Middle frontal gyrus (tissue), 1 donor: ENCODE measurements around the gene NXPH4.

Experiments used
- DNase-seq: peaks from one replicate; pipeline ENCODE4 v3.0.0-alpha.2; 2015; ENCODE audit warnings: low spot score; ENCODE audit errors: extremely low spot score

NXPH4 gene

DNA sequence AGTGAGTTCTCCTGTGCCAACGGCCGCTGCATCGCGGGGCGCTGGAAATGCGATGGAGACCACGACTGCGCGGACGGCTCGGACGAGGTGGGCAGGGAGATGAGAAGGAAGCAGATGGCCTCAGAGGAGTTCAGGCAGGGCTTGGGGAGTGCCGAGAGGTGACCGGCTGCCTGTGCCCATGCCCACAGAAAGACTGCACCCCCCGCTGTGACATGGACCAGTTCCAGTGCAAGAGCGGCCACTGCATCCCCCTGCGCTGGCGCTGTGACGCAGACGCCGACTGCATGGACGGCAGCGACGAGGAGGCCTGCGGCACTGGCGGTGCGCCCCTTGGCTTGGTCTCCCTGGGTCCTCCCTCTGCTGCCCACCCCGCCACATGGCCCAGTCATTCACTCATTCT lies 13.4 kb upstream of the NXPH4 start:
- DNase-seq = no peak

DNA sequence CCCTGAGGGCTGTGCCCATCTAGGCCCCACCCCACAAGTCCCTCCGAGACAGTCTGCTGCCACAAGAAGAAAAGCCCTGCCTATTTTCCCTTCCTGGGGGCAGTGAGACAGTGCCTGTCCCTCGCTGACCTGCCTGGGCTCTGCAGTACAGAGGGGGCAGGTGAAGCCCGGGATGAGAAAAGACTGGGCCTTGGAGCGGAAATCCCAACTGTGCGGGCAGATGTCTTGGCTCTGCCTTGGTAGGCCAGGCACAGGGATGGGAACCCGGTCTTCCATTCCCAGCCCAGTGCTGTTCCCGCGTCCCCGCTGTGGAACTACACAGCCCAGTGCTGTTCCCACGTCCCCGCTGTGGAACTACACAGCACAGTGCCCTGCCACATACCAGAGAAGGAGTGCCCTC lies 12.8 kb upstream of the NXPH4 start:
- DNase-seq = no peak

DNA sequence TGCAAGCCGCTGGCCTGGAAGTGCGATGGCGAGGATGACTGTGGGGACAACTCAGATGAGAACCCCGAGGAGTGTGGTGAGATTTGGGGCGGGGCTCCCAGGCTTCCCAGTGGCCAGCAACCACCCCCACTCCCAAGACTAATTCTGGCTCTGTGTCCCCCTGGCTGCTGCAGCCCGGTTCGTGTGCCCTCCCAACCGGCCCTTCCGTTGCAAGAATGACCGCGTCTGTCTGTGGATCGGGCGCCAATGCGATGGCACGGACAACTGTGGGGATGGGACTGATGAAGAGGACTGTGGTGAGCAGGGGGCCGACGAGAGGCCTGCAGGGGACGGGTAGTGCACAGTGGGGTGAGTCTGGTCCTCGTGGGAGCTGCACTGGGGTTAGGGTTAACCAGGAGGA lies 12.1 kb upstream of the NXPH4 start:
- no peak for DNase-seq

DNA sequence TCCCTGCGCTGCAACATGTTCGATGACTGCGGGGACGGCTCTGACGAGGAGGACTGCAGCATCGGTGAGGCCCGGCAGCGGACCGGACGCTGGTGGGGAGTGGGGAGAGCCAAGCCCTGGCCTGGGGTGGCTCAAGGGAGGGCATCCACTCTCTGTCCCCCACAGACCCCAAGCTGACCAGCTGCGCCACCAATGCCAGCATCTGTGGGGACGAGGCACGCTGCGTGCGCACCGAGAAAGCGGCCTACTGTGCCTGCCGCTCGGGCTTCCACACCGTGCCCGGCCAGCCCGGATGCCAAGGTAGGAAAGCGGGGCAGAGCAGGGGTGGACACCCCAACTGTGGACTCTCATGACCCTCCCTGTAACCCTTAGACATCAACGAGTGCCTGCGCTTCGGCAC lies 11.4 kb upstream of the NXPH4 start:
- no peak for DNase-seq

DNA sequence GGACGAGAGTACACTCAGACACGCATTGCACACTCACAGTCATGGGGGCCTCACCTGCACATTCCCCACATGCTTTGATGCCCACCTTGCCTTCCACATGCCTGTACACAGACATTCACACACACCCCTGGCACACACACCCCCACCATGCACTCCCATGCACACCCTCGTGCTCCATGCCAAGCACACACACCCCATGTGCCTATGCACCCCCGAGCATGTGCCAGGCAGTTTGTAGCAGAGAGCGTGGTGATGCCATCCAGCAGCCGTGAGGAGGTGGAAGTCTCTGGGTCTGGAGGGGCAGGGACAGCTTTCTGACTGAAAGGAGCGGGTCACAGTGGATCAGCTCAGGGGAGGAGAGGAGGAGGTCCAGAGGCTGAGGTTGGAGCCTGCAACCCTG lies 10.7 kb upstream of the NXPH4 start:
- no peak for DNase-seq

DNA sequence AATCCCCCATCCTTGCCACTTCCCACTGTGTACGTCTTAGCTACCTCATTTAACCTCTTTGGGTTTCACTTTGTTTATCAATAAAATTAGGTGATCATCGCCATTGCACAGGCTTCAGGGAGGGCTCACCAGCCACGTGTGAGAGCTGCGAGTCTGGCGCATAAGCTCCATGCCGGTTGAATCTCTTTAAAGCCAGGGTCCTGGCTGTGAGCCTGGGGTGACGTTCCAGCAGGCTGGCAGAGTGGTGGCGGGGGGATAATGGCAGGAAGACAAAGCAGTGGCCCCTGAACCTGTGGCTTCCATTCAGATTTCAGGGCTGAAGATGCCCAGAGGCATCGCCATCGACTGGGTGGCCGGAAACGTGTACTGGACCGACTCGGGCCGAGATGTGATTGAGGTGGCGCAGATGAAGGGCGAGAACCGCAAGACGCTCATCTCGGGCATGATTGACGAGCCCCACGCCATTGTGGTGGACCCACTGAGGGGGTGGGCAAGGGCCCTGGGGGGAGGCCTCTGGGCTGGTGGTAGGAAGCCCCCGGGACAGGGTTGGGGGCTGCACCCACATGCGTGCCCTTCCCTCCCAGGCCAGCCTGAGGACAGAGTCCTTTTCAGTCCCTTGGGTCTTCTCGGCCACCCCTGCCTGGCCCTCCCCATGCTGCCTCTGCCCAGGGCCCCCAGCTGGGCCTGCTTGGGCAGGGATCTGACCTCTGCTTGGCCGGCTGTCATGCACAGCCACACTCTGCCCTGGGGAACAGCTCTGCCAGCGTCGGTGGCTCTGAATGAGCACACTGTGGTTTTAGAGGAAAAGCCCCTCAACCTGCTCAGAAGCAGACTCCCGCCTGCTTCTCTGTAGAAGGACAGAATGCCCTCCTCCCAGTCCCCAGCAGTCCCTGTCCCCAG lies 8.6 kb upstream of the NXPH4 start:
- DNase-seq = no peak

DNA sequence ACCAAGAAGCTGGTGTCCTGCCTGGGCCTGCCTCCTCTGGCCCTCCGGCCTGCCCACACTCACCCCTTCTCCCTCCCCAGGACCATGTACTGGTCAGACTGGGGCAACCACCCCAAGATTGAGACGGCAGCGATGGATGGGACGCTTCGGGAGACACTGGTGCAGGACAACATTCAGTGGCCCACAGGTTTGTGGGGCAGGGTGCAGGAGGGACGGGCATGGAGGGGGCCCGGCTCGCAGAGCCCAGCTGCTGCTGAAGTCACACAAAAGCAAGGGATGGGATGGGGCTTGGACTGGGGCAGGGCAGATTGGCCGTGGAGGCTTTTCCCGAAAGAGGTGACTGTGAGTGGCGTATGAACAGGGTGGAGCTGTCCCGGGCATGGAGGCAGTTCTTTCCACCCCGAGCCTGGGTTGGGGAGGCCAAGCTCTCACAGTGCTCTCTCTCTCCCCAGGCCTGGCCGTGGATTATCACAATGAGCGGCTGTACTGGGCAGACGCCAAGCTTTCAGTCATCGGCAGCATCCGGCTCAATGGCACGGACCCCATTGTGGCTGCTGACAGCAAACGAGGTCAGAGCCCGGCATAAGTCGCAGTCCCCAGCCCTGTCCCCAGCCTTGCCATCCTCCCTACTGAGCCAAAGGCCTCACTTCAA lies 7.8 kb upstream of the NXPH4 start:
- peak; percentile 46 for DNase-seq

DNA sequence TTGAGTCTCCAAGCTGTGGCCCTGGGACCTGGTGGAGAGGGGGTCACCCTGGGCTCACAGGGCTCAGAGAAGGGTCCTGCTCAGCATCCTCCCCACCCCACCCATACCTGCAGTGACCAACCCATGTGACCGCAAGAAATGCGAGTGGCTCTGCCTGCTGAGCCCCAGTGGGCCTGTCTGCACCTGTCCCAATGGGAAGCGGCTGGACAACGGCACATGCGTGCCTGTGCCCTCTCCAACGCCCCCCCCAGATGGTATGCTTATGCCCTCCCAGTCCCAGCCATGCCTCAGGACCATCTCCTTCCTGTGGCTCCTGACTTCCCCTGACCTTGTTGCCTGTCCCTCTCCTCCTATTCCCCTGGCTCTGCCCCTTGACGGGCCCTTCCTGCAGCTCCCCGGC lies 6.7 kb upstream of the NXPH4 start:
- DNase-seq = no peak

DNA sequence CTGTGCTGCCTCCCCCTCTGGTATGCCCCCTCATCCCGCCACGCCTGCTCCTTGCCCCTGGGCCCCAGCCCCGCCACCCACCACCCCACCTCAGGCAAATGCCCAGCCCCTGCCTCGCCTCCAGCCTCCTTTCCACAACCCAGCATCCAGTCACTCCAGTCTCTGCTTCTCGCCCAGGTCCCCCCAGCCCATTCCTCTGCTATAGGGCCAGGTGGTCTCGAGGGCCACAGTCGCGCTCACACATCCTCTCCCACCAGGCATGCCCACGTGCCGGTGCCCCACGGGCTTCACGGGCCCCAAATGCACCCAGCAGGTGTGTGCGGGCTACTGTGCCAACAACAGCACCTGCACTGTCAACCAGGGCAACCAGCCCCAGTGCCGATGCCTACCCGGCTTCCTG lies 6.1 kb upstream of the NXPH4 start:
- DNase-seq = no peak

DNA sequence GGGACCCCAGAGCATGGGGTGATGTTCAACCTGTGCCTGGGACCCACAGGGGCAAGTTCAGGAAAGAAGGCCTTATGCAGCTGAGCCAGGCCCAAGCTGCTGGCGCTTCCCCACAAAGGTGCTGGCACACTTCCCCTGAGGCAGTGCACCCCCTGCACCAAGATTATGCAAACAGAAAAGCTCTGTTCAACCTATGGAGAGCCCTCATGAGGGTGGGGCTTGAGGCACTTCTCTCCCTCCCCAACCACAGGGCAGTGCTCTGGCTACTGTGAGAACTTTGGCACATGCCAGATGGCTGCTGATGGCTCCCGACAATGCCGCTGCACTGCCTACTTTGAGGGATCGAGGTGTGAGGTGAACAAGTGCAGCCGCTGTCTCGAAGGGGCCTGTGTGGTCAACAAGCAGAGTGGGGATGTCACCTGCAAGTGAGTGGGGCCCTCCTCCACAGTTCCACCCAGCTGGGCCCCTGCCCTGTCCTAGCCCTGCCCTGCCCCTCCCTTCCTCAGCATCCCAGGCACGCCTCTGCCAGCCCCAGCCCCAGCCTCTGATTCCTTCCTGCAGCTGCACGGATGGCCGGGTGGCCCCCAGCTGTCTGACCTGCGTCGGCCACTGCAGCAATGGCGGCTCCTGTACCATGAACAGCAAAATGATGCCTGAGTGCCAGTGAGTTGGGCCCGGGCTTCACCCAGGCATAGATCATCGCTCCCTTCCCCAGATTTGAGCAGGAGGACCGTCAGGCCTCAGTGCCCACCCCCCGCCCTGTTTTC lies 5.5 kb upstream of the NXPH4 start:
- no peak for DNase-seq

DNA sequence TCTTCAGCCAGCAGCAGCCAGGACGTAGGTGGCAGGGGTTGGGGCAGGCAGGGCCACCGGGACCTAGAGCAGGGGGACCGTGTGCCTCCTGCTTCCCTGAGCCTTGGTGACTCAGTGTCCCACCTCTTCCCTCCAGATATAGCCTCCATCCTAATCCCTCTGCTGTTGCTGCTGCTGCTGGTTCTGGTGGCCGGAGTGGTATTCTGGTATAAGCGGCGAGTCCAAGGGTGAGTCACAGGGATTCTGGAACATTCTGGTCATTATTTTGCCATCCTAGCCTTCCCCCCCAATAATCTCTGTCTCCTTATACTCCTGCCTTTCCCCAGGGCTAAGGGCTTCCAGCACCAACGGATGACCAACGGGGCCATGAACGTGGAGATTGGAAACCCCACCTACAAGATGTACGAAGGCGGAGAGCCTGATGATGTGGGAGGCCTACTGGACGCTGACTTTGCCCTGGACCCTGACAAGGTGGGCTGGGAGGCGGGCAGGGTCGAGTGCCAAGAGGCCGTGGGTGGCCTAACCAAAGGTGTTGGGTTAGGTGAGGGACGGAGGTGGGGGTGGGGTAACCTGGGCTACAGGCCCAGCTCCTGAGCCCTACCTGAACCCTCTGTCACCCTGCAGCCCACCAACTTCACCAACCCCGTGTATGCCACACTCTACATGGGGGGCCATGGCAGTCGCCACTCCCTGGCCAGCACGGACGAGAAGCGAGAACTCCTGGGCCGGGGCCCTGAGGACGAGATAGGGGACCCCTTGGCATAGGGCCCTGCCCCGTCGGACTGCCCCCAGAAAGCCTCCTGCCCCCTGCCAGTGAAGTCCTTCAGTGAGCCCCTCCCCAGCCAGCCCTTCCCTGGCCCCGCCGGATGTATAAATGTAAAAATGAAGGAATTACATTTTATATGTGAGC lies 4.5 kb upstream of the NXPH4 start:
- DNase-seq = no peak

DNA sequence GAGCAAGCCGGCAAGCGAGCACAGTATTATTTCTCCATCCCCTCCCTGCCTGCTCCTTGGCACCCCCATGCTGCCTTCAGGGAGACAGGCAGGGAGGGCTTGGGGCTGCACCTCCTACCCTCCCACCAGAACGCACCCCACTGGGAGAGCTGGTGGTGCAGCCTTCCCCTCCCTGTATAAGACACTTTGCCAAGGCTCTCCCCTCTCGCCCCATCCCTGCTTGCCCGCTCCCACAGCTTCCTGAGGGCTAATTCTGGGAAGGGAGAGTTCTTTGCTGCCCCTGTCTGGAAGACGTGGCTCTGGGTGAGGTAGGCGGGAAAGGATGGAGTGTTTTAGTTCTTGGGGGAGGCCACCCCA lies 3.9 kb upstream of the NXPH4 start:
- no peak for DNase-seq

DNA sequence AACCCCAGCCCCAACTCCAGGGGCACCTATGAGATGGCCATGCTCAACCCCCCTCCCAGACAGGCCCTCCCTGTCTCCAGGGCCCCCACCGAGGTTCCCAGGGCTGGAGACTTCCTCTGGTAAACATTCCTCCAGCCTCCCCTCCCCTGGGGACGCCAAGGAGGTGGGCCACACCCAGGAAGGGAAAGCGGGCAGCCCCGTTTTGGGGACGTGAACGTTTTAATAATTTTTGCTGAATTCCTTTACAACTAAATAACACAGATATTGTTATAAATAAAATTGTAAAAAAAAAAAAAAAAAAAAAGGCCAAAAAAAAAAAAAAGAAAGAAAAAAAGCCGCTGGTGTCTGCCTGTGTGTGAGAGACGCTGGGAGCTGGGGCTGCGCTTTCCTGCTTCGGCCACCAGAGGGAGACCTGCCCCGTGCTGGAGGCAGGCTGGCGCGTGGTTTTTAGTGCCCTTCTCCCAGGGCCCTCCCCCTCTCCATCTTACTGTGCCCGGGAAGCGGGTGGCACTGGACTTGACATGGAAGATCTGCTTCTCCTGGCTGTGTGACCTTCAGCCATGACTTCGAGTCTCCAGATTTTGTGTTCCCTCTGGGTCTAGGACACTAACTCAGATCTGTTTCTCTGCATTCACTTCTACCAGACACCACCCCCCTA lies 3.4 kb upstream of the NXPH4 start:
- peak; percentile 80 for DNase-seq

DNA sequence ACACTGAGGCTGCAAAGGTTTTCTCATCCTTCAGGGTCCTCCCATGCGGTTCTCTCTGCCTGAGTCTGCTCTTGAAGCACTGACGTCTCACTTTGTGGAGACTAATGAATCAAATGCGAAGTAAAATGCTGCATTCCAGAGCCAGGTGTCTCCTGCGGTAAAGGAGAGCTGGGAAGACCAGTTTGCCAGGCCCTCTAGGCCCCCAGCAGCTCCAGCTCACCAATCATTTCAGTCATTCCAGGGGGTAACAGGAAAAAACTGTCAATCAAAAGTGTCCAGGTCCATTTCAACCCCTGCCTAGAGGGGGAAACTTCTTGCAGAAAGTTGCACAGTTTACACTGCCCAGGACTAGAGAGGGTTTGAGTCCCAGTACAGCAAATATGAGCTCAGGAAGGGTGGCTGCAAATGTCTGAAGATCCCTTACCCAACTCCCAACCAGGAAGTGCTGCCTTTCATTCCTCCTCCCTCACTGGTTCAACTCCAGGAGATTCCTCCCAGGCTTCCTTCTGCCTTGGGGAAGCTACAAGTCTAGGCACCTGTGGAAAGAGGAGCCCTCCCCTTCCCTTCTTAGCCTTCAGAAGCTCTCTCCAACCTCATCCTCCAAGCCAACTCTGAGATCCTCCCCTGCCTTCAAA lies 2.7 kb upstream of the NXPH4 start:
- DNase-seq = no peak

DNA sequence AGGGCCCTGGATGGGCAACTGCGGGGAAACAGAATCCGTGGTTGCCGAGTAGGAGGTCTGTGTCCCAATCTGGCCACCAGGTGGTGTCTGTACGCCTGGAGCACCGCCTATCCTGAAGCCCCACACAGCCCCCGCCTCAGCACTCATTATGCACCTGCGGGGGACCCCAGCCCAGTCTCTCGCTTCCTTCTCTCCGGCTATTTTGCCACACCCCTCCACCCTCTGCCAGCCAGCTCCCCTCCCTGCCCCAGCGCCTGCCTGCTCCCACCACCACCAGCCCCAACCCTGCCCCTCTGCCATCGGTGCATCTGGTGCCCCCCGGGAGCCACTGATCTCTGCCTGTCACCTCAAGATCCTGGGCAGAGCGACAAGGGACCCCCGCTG lies 2.2 kb upstream of the NXPH4 start:
- no peak for DNase-seq

DNA sequence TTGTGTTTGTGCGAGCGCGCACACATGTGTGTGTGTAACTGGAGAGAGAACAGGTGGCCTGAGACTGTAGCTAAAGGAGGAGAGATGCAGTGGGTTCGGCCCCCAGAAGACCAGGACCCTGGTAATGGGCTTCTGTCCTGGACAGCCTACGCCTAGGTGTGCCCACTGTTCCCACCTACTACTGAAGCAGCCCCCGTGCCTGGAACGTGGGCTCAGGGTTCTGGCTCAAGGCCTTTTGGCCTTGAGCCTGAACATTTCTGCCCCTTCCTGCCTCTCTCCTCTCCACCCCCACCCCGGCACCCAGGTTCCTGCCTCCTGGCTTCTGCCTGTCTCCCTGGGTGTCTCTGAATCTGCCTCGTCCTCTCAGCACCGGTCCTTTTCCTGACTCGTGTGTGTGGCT lies 1.5 kb upstream of the NXPH4 start:
- DNase-seq = no peak

DNA sequence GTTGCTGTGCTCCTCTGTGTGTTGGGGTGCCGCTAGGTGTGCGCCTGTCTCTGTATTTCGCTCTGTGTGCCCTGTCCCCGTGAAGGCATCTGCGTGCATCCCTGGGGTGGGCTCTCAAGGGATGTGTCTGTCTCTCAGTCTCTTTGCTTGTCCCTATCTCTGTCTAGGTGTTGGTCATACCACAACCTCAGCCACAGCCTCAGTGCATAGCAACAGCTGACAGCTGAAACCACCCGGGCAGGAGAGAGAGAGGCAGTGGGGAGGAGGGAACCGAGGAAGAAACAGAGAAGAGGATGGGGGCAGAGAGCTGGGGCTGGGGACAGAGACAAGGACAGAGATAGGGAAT lies 953 bp upstream of the NXPH4 start:
- DNase-seq = no peak

DNA sequence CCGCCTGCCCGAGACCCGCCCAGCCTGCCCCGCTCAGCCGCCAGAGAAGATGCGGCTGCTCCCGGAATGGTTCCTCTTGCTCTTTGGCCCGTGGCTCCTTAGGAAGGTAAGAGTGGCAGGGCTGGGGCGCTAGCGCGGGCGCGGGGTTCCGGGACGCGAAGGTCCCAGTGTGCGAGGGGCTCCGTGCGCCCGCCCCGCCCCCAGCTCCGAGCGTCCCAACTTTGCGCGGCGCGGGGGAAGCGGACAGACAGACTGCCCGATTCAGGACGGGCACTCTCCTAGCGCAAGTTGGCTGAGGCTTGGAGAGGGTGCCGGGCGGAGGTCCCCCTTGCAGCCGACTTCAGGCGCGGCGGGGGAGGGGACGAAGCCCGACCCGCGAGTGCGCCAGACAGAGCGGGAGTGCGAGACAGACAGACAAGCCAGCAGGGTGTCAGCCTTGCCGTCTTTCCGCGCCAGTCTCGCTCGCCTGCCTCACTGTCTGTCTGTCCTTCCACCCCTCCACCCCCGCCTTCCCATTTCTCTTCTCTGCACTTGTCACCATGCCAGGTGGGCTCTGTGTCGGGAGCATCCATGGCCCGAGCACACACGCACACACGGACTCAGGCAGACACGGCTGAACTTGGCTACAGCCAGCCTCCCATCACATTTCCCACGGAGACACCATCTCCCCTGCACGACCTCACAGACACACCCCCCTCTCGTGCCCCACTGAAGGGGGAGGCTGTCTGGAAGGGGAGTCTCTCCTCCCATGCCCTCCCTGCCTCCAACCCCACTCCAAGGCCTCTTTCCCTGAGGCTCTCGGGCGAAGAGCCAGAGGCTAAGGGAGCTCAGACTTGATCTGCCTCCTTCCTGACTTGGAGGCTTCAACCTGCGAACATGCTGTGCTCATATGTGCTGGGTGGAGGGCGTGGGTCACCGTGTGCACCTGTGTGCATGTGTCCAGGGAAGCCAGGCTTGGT lies 606 bp downstream of the NXPH4 start:
- no peak for DNase-seq
